ENCODE data around the gene CASZ1. TPM values are rescaled to one million over a fixed set of nuclear protein-coding genes. Genes with fewer than 3 reads are reported as not detected.

Gene CASZ1
- total and polyA plus RNA-seq, 2 donors (not counting 1 experiment from before 2014, with no cell fraction given): 0.34 to 0.50 TPM

DNA sequence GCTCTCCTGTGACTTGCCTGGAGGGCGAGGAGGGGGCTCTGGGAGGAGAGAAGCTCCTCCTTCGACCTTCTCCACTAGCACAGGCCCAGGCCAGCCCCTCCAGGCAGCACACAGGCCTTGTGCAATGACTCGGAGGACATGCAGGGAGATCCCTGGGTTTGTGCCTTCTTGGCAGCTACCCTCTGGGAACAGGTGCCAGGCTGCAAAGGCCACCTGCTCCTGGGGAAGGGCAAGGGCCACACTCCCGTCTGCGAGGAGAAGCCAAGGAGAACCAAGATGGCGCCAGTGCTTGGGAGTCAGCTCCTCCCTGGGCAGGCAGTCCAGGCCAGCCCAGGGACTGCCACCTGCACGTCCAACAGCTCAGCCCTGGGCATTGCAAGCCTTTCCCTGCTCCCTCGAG is 15.3 kb downstream of the CASZ1 start:
- H3K9ac ChIP-seq (ENCODE audit: insufficient read depth, low read length): no peak overlapping the region
- no peak for DNase-seq (ENCODE audit: low read depth in 2 of 2)
- H2AFZ ChIP-seq (ENCODE audit: low read length): no peak overlapping the region
- H3K9me3 ChIP-seq (ENCODE audit: control insufficient read depth, insufficient read depth, low read depth, low read length): no peaks in the 10 kb centered on the region
- H3K4me1 ChIP-seq (ENCODE audit: control insufficient read depth, extremely low read depth, insufficient read depth, low read length): no peaks in the 10 kb centered on the region
- H3K4me2 ChIP-seq (ENCODE audit: extremely low read depth, insufficient read depth, low read length): no peak overlapping the region
- H3K79me2 ChIP-seq (ENCODE audit: control insufficient read depth, insufficient read depth, low read length): no peaks in the 10 kb centered on the region
- no peak overlapping the region for H3K4me3 ChIP-seq (replicated peaks in 1 of 4; ENCODE audit: control extremely low read depth in 1 of 4, insufficient read depth in 1 of 4, low read depth in 3 of 4, low read length in 4 of 4)
- H3K27me3 ChIP-seq (ENCODE audit: control insufficient read depth, insufficient read depth, low read length): no peaks in the 10 kb centered on the region
- no peaks in the 10 kb centered on the region for H3K36me3 ChIP-seq (ENCODE audit: control insufficient read depth, insufficient read depth, low read length)
- no peak overlapping the region for H3K27ac ChIP-seq (ENCODE audit: insufficient read depth, low read length)
- no peaks in the 10 kb centered on the region for H4K20me1 ChIP-seq (ENCODE audit: control insufficient read depth, extremely low read depth, insufficient read depth, low read length)
- TF ChIP-seq EZH2 (IDR thresholded peaks at IDR 0.05; ENCODE audit: low read length, missing control alignments): no peak
- TF ChIP-seq, protein P1, sequence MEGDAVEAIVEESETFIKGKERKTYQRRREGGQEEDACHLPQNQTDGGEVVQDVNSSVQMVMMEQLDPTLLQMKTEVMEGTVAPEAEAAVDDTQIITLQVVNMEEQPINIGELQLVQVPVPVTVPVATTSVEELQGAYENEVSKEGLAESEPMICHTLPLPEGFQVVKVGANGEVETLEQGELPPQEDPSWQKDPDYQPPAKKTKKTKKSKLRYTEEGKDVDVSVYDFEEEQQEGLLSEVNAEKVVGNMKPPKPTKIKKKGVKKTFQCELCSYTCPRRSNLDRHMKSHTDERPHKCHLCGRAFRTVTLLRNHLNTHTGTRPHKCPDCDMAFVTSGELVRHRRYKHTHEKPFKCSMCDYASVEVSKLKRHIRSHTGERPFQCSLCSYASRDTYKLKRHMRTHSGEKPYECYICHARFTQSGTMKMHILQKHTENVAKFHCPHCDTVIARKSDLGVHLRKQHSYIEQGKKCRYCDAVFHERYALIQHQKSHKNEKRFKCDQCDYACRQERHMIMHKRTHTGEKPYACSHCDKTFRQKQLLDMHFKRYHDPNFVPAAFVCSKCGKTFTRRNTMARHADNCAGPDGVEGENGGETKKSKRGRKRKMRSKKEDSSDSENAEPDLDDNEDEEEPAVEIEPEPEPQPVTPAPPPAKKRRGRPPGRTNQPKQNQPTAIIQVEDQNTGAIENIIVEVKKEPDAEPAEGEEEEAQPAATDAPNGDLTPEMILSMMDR (conservative IDR thresholded peaks at IDR 0.05 in 1 of 2, IDR thresholded peaks at IDR 0.05 in 1 of 2; ENCODE audit: low read depth in 1 of 2, low read length in 2 of 2): no peak

DNA sequence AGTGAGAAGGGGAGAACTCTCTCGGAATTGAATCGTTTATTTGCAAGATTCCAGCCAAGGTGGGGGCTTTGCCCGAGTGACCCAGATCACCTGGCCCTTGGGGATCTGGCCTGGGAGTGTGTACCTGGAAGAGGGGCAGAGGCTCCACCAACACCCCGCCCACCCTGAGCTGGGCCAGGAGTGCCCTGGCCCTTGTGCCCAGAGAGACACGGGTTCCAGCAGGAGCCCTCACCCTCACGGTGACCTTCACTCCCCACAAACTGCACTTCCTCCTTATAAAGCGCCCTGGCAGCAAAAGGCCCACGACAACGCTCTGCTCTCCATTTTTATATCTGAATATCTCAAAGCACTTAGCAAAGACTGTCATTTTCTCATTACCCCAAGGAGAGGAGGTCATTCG is 16.6 kb downstream of the CASZ1 start:
- no peak overlapping the region for H3K27ac ChIP-seq (ENCODE audit: insufficient read depth, low read length)
- DNase-seq (ENCODE audit: low read depth in 2 of 2): no peak
- TF ChIP-seq EZH2 (IDR thresholded peaks at IDR 0.05; ENCODE audit: low read length, missing control alignments): no peak
- TF ChIP-seq, protein P1 (conservative IDR thresholded peaks at IDR 0.05 in 1 of 2, IDR thresholded peaks at IDR 0.05 in 1 of 2; ENCODE audit: low read depth in 1 of 2, low read length in 2 of 2): no peak
- H3K79me2 ChIP-seq (ENCODE audit: control insufficient read depth, insufficient read depth, low read length): no peaks in the 10 kb centered on the region
- no peak overlapping the region for H3K4me3 ChIP-seq (replicated peaks in 1 of 4; ENCODE audit: control extremely low read depth in 1 of 4, insufficient read depth in 1 of 4, low read depth in 3 of 4, low read length in 4 of 4)
- no peaks in the 10 kb centered on the region for H3K36me3 ChIP-seq (ENCODE audit: control insufficient read depth, insufficient read depth, low read length)
- H3K9ac ChIP-seq (ENCODE audit: insufficient read depth, low read length): no peak overlapping the region
- H3K4me1 ChIP-seq (ENCODE audit: control insufficient read depth, extremely low read depth, insufficient read depth, low read length): no peaks in the 10 kb centered on the region
- no peaks in the 10 kb centered on the region for H4K20me1 ChIP-seq (ENCODE audit: control insufficient read depth, extremely low read depth, insufficient read depth, low read length)
- no peak overlapping the region for H3K4me2 ChIP-seq (ENCODE audit: extremely low read depth, insufficient read depth, low read length)
- peaks cover 7% of the 10 kb centered on the region for H3K27me3 ChIP-seq (ENCODE audit: control insufficient read depth, insufficient read depth, low read length)
- no peak overlapping the region for H2AFZ ChIP-seq (ENCODE audit: low read length)
- no peaks in the 10 kb centered on the region for H3K9me3 ChIP-seq (ENCODE audit: control insufficient read depth, insufficient read depth, low read depth, low read length)

DNA sequence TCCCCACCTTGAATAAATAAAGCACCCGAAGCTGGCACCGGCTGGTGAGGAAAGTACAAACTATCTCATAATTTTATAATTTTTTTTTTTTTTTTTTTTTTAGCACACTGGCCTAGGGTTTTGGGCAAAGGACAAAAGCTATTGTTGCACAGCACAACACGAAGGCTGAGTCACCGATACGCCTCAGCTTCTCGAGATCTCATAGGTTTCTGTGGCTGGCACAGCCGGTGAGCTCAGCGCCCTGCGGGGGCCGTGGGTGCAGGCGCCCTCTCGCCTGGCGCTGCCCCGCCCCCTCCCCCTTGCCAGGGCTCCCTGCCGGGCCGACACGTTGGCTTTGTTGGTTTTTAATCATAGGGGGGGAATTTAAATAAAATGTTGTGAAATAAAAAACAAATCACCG is 17.2 kb downstream of the CASZ1 start:
- peak in 1 of 2 donors; percentile 76 for DNase-seq (ENCODE audit: low read depth in 2 of 2)
- Histone ChIP-seq H2AFZ (ENCODE audit: low read length) (no peak overlapping the region), H3K36me3 (ENCODE audit: control insufficient read depth, insufficient read depth, low read length) (no peaks in the 10 kb centered on the region), H3K4me2 (ENCODE audit: extremely low read depth, insufficient read depth, low read length) (no peak overlapping the region), H3K79me2 (ENCODE audit: control insufficient read depth, insufficient read depth, low read length) (no peaks in the 10 kb centered on the region), H4K20me1 (ENCODE audit: control insufficient read depth, extremely low read depth, insufficient read depth, low read length) (no peaks in the 10 kb centered on the region), H3K9me3 (ENCODE audit: control insufficient read depth, insufficient read depth, low read depth, low read length) (no peaks in the 10 kb centered on the region), H3K27ac (ENCODE audit: insufficient read depth, low read length) (no peak overlapping the region), H3K4me3 (replicated peaks in 1 of 4; ENCODE audit: control extremely low read depth in 1 of 4, insufficient read depth in 1 of 4, low read depth in 3 of 4, low read length in 4 of 4) (no peak overlapping the region), H3K4me1 (ENCODE audit: control insufficient read depth, extremely low read depth, insufficient read depth, low read length) (no peaks in the 10 kb centered on the region), H3K27me3 (ENCODE audit: control insufficient read depth, insufficient read depth, low read length) (peaks cover 7% of the 10 kb centered on the region), H3K9ac (ENCODE audit: insufficient read depth, low read length) (no peak overlapping the region)
- TF ChIP-seq, protein P1 (conservative IDR thresholded peaks at IDR 0.05 in 1 of 2, IDR thresholded peaks at IDR 0.05 in 1 of 2; ENCODE audit: low read depth in 1 of 2, low read length in 2 of 2): no peak
- TF ChIP-seq EZH2 (IDR thresholded peaks at IDR 0.05; ENCODE audit: low read length, missing control alignments): no peak
